NCI-H2196 treated with DMSO at 0.1 percent for 48 hours (cell line): Measurements from ENCODE around the gene JAKMIP2.

Experiments
- DNase-seq: peaks from one replicate; lab custom pipeline; 2025; ENCODE audit not compliant: unreplicated experiment; lab: John Stamatoyannopoulos, UW

The JAKMIP2 gene

DNA sequence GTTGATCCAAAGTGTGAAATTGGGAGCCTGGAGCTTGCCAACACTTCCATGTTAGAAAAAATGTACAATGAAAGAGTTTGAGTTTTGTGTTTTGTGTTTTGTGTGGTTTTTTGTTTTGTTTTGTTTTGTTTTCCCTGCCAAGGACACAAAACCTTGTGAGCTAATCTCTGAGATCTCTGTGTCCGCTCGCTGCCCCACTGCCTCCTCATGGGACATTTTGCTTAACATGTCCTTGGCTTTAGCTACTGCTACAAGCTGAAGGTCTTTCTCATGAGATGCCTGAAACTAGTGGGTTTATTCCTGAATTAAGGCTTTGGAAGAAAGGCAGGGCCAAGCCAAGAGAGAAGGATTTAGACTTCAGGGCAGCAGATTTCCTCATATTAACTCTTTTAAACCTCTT is 7.3 kb upstream of the JAKMIP2 start:
- no peak for DNase-seq

DNA sequence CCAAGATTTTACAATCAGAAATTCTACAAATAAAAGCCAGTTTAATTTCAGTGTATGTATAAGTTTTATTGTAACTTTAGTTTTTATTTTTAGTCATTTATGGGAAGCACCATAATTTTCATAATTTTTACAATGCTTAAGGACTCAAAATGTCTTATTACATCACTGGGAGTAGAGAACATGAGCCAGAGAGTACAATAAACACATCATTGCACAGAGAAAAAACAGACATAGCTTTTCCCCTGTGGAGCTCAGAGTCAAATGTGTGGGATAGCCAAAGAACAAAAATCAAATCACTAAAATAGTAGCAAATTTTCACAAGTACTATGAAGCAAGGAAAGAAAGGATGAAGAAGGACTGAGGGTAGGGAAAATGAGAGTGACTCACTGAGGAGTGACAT is 5.5 kb upstream of the JAKMIP2 start:
- no peak for DNase-seq

DNA sequence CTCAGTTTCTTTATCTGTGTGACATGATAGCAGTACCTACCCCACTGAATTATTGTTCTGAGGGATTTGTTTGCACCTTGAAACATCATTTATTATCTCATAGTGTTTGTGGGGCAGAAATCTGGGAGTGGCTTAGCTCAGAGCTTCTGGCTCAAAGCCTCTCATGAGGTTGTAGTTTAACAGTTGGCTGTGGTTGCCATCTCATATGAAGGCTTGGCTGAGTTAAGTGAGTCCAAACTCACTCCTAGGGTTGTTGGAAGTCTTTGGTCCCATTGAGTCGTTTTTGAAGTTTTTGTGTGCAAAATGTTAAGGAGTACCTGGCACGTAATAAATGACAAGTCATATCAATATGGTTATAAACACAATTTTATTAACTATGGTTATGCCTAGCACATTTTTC is 3.6 kb upstream of the JAKMIP2 start:
- DNase-seq = no peak

DNA sequence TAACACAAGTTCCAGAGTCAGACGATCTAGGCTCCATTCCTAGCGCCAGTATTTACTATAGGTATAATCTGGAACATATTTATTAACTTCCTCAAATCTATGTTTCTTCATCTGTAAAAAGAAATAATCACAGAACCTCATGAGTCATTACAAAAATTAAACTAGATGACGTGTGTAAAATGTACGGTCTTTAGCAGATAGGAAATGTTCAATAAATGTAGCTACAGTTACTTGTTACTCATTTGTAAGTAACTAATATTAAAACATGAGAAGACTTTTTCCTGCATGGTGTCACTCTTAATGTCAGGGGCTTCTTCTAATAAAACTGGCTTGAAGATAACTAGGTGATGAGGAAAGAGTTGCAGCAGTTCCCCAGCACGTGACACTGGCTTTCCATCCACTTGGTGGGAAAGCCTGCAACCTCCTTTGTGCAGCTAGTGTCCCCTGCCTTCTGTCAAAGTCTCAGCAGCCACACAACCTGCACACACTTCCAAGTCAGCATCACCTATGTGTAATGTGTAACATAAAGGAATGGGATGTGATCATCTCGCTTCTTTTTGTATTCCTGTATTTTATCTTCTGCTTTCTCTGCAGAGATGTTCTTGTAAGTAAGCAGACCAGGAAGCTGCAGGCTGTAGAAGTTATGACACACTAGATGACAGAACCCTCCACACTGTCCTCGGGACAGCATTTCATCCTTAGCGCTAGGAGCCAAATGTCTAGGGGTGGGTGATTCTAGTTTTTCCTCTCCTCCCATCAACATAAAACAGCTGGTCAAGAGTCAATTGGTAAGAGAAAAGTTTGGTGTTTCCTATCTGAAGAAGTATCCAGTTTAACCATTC is 1.8 kb upstream of the JAKMIP2 start:
- no peak for DNase-seq

- no peak for DNase-seq
These were observed 1.5 kb downstream of the JAKMIP2 start for GRCh38 chr5:147780924-147781573.

- DNase-seq = no peak
These were observed 2.8 kb downstream of the JAKMIP2 start for GRCh38 chr5:147779694-147780093.

- DNase-seq = no peak
These were observed 5.5 kb downstream of the JAKMIP2 start for GRCh38 chr5:147776989-147777388.

GRCh38 chr5:147773587-147773986 is 8.9 kb downstream of the JAKMIP2 start:
- DNase-seq = no peak

- DNase-seq = no peak
These were observed 9.4 kb downstream of the JAKMIP2 start for GRCh38 chr5:147773139-147773538.

DNA sequence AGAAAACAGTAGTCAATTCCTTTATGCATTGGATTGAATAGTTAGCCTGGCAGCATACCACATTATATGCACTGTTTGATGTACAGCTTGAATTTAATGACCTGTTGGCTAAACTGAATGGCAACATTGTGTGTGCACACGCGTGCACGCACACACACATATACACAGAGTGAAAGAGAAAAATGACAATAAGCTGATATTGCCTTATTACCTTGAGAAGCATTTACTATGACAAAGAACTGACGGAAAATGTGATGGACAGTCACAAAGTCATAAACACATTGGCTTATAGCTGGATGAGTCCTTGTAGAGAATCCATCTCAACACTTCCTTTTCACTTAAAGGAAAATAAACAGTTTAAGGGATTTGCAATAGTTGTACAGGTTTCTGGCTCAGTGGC is 15.5 kb downstream of the JAKMIP2 start:
- DNase-seq = no peak

- no peak for DNase-seq
These were observed 18.6 kb downstream of the JAKMIP2 start for GRCh38 chr5:147763791-147764525.

- no peak for DNase-seq
These were observed 22.2 kb downstream of the JAKMIP2 start for GRCh38 chr5:147760086-147760875.

DNA sequence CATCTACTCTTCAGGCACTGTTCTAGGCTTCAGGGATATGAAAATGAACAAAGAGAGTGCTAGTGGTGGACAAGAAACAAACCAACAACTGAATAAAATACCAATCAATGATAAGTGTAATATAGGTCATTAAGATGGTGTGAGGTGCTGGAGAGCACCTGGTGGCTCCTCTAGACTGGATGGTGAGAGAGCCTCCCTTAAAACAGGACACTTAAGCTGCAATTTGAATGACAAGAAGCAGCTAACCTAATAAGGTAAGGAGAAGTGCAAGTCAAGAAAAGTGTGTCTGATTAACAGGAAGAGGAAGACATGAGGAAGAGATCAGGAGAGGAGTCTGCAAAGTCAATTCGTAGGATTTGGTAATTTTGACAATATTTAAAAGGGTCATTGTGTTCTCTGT is 23.1 kb downstream of the JAKMIP2 start:
- no peak for DNase-seq

- DNase-seq = no peak
These were observed 26.0 kb downstream of the JAKMIP2 start for GRCh38 chr5:147756566-147756965.

DNA sequence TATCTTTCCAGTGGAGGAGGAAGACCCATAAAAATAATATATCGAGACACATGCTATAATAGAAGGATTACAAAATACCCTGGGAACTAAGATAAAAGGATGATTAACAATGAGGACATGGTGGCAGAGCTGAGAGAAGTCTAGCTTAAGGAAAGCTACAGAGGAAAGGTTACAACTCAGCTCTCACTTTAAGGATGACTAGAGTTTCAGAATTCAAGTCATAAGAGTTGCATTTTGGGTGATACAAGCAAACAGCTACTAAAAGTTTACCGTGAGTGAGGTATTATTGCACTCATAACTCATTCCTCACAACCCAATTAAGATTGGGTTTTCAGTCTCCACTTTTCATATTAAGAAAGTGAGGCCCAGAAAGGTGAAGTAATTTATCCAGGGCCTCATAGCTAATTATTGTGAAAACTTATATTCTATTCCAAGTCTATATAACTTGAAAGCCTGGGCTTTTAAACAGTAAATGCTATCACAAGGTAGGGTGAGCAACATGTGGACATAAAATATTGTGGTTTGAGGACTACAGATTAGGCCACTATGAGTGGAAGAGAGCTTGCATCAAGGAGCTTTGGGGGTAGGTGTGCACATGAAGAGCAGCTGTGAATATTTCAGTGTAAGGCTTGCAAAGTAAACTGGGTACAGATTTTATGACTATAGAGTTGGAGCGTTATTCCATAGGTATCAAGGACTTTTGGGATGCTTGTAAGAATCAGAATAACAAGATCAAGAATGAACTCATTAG is 28.0 kb downstream of the JAKMIP2 start:
- no peak for DNase-seq

- DNase-seq = no peak
These were observed 28.8 kb downstream of the JAKMIP2 start for GRCh38 chr5:147753765-147754164.

DNA sequence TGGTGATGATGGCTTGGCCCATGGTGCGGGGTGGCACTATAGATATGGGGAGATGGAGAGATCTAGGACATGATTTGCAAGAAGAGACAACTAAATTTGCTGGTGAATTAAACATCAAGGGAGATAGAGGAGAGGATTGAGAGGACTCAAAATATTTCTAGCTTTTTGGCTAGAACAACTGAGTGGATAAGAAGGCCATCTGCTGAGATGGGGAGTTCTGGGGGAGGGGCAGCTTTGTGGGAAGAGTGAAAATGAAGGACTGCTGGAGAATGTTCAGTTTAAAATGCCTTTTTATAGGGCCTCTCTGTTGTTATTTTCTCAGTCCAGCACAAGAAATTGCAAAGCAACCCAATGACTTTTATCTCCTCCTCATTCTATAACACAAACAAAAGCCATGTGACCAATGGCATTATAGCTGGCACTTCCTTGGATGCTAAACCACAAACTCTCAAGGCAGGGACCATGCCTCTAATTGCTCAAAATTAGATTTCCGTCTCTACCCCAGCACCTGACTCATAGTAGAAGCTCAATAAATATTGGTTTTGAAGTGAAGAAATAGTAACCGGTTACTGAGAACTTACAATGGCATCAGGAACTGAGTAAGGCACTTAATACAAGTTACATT is 29.8 kb downstream of the JAKMIP2 start:
- DNase-seq = no peak

DNA sequence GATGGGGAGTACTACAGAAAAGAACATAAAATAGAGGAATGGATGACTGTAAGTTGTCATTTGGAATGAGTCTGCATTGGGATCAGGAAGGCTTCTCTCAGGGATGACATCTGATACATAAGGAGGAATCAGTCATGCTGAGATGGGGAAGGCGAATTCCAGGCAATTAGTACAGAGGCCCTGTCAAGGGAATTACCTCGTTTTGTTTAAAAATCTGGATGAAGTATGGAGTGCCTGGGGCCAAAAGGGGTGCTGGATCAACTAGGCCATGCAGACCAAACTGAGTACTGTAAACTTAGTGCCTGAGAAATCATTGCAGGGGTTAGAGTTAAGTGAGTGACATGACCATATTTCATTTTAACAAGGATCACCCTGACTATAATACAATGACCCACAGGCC is 30.5 kb downstream of the JAKMIP2 start:
- DNase-seq = no peak

DNA sequence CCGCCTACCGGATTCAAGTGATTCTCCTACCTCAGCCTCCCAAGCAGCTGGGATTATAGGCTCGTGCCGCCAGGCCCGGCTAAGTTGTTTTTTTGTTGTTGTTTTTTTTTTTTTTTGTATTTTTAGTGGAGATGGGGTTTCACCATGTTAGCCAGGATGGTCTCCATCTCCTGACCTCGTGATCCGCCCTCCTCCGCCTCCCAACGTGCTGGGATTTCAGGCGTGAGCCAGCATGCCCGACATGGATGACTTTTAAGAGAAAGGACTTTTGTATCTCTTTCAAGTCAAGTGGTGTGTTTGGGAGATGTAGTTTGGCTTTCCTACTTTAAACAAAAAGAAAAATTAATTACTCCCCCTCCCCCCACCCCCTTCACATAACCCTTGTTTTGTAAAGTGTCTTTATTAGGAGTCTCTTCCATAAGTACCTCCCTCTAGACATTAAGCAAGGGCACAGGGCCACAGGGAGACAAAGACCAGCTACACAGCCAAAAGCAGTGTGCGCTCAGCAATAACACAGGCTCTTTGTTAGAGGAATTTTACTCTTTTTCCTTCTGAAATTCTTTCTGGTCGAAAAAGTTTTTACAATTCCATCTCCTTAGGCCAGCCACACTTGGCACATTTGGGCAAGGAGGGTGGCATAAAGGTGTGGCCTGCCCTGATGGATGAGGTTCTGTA is 31.2 kb downstream of the JAKMIP2 start:
- no peak for DNase-seq
